ENCODE measurements around the gene KLHL6. TPM values are rescaled to one million over a fixed set of nuclear protein-coding genes. Genes with fewer than 3 reads are reported as not detected.

The KLHL6 gene
- total and polyA plus RNA-seq, 2 of the 13 experiments (the other 11 are each of a cell fraction or from before 2014, with no cell fraction given): not detected

DNA sequence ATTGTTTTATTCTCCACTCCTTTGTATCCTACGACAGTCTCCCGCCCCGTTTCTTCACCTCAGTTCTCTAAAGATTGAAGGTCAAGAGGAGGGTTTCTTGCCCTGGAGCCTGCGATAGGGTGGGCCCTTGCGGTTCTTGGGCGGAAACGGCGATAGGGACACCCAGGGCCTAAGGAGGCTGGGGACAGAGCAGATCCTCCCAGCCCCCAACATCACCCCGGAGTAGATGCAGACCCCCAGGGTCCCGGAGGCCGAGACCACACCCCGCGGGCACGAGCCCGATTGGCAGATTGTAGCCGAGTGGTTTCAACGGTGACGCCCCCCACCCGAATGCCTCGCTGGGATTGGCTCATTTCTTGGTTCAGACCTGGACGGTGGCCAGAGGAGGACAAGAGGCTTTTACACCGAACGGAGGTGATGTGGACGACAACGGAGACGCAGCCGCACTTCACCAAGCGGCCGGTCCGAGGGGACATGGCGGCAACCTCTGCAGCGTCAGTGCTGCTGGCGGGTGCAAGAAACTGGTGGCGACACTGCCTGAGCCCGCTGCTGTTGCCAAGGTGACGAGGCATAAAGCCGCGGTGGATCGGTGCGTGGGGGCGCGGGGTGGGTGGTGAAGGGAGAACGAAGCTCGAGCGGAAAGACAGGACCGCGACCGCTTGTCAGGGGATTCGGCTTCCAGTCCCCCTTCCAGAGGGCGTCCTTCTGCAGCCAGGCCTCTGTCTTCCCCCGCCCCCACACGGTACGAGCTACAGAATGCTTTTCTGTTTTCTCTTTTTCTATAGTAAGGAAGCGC, 108.1 kb downstream of the KLHL6 start (continued):
- no peak for TF ChIP-seq ZNF549 (CRISPR knock-in tag; IDR thresholded peaks at IDR 0.05)
- no peak for TF ChIP-seq BHLHE40 (IDR thresholded peaks at IDR 0.05; ENCODE audit: low read length)
- TF ChIP-seq, protein P1, sequence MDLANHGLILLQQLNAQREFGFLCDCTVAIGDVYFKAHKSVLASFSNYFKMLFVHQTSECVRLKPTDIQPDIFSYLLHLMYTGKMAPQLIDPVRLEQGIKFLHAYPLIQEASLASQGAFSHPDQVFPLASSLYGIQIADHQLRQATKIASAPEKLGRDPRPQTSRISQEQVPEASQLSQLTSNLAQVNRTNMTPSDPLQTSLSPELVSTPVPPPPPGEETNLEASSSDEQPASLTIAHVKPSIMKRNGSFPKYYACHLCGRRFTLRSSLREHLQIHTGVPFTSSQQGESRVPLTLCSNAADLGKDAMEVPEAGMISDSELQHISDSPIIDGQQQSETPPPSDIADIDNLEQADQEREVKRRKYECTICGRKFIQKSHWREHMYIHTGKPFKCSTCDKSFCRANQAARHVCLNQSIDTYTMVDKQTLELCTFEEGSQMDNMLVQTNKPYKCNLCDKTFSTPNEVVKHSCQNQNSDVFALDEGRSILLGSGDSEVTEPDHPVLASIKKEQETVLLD (CRISPR knock-in tag; IDR thresholded peaks at IDR 0.05; ENCODE audit: low read depth): no peak
- no peak for TF ChIP-seq ZNF484 (CRISPR knock-in tag; IDR thresholded peaks at IDR 0.05; ENCODE audit: borderline replicate concordance, low read depth)
- TF ChIP-seq KMT2B (CRISPR knock-in tag; IDR thresholded peaks at IDR 0.05): peak; percentile 97
- TF ChIP-seq ZNF230 (CRISPR knock-in tag; IDR thresholded peaks at IDR 0.05): 0 out of 2 replicates have a peak, but pooled peaks have one; percentile 36
- TF ChIP-seq ZNF30 (CRISPR knock-in tag; IDR thresholded peaks at IDR 0.05): no peak
- no peak for TF ChIP-seq CC2D1A (CRISPR knock-in tag; IDR thresholded peaks at IDR 0.05)
- TF ChIP-seq YEATS2 (CRISPR knock-in tag; IDR thresholded peaks at IDR 0.05; ENCODE audit: borderline replicate concordance): peak; percentile 91
- TF ChIP-seq U2AF2 (IDR thresholded peaks at IDR 0.05; ENCODE audit: low read depth, low read length): no peak
- TF ChIP-seq FOXJ3 (CRISPR knock-in tag; IDR thresholded peaks at IDR 0.05; ENCODE audit: borderline replicate concordance): peak; percentile 58; the same call in 1 of the 2 replicates
- TF ChIP-seq ETV5 (CRISPR knock-in tag; IDR thresholded peaks at IDR 0.05; ENCODE audit: borderline replicate concordance): peak; percentile 66
- TF ChIP-seq, protein P2, sequence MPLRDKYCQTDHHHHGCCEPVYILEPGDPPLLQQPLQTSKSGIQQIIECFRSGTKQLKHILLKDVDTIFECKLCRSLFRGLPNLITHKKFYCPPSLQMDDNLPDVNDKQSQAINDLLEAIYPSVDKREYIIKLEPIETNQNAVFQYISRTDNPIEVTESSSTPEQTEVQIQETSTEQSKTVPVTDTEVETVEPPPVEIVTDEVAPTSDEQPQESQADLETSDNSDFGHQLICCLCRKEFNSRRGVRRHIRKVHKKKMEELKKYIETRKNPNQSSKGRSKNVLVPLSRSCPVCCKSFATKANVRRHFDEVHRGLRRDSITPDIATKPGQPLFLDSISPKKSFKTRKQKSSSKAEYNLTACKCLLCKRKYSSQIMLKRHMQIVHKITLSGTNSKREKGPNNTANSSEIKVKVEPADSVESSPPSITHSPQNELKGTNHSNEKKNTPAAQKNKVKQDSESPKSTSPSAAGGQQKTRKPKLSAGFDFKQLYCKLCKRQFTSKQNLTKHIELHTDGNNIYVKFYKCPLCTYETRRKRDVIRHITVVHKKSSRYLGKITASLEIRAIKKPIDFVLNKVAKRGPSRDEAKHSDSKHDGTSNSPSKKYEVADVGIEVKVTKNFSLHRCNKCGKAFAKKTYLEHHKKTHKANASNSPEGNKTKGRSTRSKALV (CRISPR knock-in tag; IDR thresholded peaks at IDR 0.05): peak; percentile 32; the same call in 1 of the 2 replicates
- TF ChIP-seq, protein P3, sequence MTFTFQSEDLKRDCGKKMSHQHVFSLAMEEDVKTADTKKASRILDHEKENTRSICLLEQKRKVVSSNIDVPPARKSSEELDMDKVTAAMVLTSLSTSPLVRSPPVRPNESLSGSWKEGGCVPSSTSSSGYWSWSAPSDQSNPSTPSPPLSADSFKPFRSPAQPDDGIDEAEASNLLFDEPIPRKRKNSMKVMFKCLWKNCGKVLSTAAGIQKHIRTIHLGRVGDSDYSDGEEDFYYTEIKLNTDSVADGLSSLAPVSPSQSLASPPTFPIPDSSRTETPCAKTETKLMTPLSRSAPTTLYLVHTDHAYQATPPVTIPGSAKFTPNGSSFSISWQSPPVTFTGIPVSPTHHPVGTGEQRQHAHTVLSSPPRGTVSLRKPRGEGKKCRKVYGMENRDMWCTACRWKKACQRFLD (CRISPR knock-in tag; IDR thresholded peaks at IDR 0.05; ENCODE audit: borderline replicate concordance): no peak; the same call in 1 of the 2 replicates
- no peak for TF ChIP-seq CHD2 (IDR thresholded peaks at IDR 0.05; ENCODE audit: low read depth, low read length)
- TF ChIP-seq CBX1 (IDR thresholded peaks at IDR 0.05; ENCODE audit: low read depth): peak; percentile 77
- no peak for TF ChIP-seq TCF7 (IDR thresholded peaks at IDR 0.05; ENCODE audit: low read depth)
- no peak for TF ChIP-seq TBX3 (IDR thresholded peaks at IDR 0.05; ENCODE audit: borderline replicate concordance)
- TF ChIP-seq ZNF12 (CRISPR knock-in tag; IDR thresholded peaks at IDR 0.05): no peak
- no peak; the same call in 1 of the 2 replicates for TF ChIP-seq ZSCAN9 (CRISPR knock-in tag; IDR thresholded peaks at IDR 0.05; ENCODE audit: borderline replicate concordance)
- peak; percentile 90 for TF ChIP-seq ZFY (CRISPR knock-in tag; IDR thresholded peaks at IDR 0.05)
- TF ChIP-seq RORA (CRISPR knock-in tag; IDR thresholded peaks at IDR 0.05): no peak
- peak; percentile 73 for TF ChIP-seq CENPT (CRISPR knock-in tag; IDR thresholded peaks at IDR 0.05; ENCODE audit: low read depth)
- TF ChIP-seq ZNF3 (CRISPR knock-in tag; IDR thresholded peaks at IDR 0.05): no peak
- peak; percentile 99 for TF ChIP-seq TAF1 (CRISPR knock-in tag; IDR thresholded peaks at IDR 0.05)
- TF ChIP-seq, protein P4, sequence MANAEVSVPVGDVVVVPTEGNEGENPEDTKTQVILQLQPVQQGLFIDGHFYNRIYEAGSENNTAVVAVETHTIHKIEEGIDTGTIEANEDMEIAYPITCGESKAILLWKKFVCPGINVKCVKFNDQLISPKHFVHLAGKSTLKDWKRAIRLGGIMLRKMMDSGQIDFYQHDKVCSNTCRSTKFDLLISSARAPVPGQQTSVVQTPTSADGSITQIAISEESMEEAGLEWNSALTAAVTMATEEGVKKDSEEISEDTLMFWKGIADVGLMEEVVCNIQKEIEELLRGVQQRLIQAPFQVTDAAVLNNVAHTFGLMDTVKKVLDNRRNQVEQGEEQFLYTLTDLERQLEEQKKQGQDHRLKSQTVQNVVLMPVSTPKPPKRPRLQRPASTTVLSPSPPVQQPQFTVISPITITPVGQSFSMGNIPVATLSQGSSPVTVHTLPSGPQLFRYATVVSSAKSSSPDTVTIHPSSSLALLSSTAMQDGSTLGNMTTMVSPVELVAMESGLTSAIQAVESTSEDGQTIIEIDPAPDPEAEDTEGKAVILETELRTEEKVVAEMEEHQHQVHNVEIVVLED (CRISPR knock-in tag; IDR thresholded peaks at IDR 0.05; ENCODE audit: borderline replicate concordance): peak; percentile 66

All from HepG2 (cell line).